ENCODE measurements around the gene RAPGEF2.

DNA sequence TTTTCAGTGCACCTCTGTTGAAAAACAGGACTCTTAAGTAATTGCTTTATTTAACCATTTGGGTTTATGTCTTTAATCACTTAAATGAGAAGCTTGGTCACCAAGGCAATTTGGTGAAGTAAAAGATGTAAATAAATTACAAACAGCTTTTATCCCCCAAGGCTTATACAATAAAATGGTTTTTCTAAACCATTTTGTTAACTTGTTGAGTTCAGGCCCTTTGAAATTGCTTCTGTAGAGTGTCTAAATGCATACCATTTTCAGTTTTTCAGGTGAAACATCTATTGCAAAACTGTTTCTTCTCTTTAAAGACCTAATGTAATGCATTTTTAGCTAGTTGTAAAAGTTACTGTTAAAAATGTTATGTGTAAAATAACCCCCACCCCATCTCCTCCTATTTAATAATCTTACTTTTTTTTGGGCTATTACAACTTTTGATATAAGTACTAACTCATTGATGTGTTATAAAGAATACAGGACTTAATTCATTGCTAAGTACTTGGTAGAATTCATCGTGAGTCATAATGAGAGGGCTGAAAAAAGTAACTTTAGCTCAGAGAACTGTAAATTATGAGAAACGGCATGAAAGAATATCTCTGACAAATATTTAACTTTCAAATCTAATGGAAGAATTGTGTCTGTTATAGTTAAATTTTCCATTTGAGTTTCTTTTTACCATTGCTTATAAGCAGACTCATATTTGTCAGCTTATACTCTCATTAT lies 4.5 kb downstream of the RAPGEF2 start:
- TF ChIP-seq, protein P1, sequence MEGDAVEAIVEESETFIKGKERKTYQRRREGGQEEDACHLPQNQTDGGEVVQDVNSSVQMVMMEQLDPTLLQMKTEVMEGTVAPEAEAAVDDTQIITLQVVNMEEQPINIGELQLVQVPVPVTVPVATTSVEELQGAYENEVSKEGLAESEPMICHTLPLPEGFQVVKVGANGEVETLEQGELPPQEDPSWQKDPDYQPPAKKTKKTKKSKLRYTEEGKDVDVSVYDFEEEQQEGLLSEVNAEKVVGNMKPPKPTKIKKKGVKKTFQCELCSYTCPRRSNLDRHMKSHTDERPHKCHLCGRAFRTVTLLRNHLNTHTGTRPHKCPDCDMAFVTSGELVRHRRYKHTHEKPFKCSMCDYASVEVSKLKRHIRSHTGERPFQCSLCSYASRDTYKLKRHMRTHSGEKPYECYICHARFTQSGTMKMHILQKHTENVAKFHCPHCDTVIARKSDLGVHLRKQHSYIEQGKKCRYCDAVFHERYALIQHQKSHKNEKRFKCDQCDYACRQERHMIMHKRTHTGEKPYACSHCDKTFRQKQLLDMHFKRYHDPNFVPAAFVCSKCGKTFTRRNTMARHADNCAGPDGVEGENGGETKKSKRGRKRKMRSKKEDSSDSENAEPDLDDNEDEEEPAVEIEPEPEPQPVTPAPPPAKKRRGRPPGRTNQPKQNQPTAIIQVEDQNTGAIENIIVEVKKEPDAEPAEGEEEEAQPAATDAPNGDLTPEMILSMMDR (conservative IDR thresholded peaks at IDR 0.05; ENCODE audit: low read depth in 2 of 2): no peak
- no peak for TF ChIP-seq ZNF114 (CRISPR knock-in tag; IDR thresholded peaks at IDR 0.05)
- no peak for TF ChIP-seq POLR2AphosphoS5 (IDR thresholded peaks at IDR 0.05; ENCODE audit: low read depth)
- TF ChIP-seq, protein P2, sequence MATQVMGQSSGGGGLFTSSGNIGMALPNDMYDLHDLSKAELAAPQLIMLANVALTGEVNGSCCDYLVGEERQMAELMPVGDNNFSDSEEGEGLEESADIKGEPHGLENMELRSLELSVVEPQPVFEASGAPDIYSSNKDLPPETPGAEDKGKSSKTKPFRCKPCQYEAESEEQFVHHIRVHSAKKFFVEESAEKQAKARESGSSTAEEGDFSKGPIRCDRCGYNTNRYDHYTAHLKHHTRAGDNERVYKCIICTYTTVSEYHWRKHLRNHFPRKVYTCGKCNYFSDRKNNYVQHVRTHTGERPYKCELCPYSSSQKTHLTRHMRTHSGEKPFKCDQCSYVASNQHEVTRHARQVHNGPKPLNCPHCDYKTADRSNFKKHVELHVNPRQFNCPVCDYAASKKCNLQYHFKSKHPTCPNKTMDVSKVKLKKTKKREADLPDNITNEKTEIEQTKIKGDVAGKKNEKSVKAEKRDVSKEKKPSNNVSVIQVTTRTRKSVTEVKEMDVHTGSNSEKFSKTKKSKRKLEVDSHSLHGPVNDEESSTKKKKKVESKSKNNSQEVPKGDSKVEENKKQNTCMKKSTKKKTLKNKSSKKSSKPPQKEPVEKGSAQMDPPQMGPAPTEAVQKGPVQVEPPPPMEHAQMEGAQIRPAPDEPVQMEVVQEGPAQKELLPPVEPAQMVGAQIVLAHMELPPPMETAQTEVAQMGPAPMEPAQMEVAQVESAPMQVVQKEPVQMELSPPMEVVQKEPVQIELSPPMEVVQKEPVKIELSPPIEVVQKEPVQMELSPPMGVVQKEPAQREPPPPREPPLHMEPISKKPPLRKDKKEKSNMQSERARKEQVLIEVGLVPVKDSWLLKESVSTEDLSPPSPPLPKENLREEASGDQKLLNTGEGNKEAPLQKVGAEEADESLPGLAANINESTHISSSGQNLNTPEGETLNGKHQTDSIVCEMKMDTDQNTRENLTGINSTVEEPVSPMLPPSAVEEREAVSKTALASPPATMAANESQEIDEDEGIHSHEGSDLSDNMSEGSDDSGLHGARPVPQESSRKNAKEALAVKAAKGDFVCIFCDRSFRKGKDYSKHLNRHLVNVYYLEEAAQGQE (IDR thresholded peaks at IDR 0.05; ENCODE audit: unreplicated experiment): no peak
- TF ChIP-seq JUNB (IDR thresholded peaks at IDR 0.05; ENCODE audit: unreplicated experiment): no peak
- TF ChIP-seq EZH2 (IDR thresholded peaks at IDR 0.05; ENCODE audit: low read depth, unreplicated experiment): no peak
- no peak for TF ChIP-seq EZH2phosphoT487 (IDR thresholded peaks at IDR 0.05; ENCODE audit: unreplicated experiment)
- no peak for TF ChIP-seq CREB1 (CRISPR knock-in tag; IDR thresholded peaks at IDR 0.05; ENCODE audit: low read depth)
- TF ChIP-seq, protein P3, sequence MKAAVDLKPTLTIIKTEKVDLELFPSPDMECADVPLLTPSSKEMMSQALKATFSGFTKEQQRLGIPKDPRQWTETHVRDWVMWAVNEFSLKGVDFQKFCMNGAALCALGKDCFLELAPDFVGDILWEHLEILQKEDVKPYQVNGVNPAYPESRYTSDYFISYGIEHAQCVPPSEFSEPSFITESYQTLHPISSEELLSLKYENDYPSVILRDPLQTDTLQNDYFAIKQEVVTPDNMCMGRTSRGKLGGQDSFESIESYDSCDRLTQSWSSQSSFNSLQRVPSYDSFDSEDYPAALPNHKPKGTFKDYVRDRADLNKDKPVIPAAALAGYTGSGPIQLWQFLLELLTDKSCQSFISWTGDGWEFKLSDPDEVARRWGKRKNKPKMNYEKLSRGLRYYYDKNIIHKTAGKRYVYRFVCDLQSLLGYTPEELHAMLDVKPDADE (IDR thresholded peaks at IDR 0.05): no peak
- no peak for TF ChIP-seq ZNF331 (CRISPR knock-in tag; IDR thresholded peaks at IDR 0.05; ENCODE audit: low read depth)
- no peak for TF ChIP-seq NANOG (IDR thresholded peaks at IDR 0.05; ENCODE audit: borderline replicate concordance)
